Sigmoid colon (tissue), 3 donors: ENCODE measurements around the gene FRY.

ENCODE experiments used
- CTCF ChIP-seq, 4 experiments: fragments of 450-650 bp in 3 of 4; fragments of 200-600 bp in 1 of 4; IDR thresholded peaks; one replicate each; pipeline ENCODE4 v1.5.1; 2016 to 2019; ENCODE audit warnings: antibody characterized with exemption in 4 of 4, mild to moderate bottlenecking in 3 of 4, moderate library complexity in 2 of 4
- POLR2A ChIP-seq, 2 donors: fragments of 450-650 bp; IDR thresholded peaks; one replicate each; pipeline ENCODE4 v1.6.1; 2016; ENCODE audit warnings: antibody characterized with exemption in 2 of 2, mild to moderate bottlenecking in 2 of 2, moderate library complexity in 2 of 2

- TF ChIP-seq POLR2A (IDR thresholded peaks at IDR 0.05) (no peak), CTCF (IDR thresholded peaks at IDR 0.05) (no peak)
Observed at GRCh38 chr13:32136716-32137115, 105.1 kb downstream of the FRY start.
